GM19239 (cell line): ENCODE measurements around the gene BCAT1.
"Not testable (repeated sequence)": the region's sequence is repeated elsewhere in the genome, so short reads cannot be mapped to it uniquely, and the experiment has no call there.

Experiments used
- DNase-seq: peaks from one replicate; pipeline ENCODE4 v3.0.0; 2011; ENCODE audit warnings: low spot score; ENCODE audit not compliant: insufficient read length
- FAIRE-seq: peaks from 2 replicates; lab custom pipeline; 2011; peaks lifted over from hg19 to GRCh38; lab: Jason Lieb, UNC

Gene BCAT1

DNA sequence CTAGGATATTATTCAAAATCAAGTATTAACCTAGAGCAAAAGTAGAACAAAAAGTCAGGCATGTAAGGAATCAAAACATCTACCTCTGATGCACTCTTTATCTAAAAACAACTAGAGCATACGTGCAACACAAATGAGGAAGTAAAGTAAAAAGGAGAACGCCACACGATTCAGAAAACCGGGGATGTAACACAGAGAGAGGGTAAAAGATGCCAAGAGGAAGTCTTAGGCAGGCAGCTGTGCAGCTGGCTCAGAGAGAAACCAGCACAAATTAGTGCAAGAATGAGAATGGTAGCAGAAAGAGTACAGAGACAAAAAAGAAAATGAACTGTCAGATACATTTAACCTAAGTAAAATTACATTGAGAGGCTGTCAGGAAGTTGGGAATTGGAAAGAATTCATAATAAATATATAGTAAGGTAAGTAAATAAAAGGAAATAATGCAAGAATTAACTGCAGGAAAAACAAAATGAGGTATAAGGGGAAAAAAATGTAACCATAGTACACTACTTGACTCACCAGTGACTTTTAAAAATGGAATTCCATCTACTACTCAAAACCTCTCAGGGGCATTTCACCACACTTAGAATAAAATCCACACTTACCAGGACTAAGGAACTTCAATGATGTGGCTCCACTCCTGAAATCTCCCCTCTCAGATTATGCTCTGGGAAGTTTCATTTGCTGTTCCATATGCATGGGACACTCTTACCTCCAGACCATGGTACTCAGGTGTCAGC, 17.1 kb downstream of the BCAT1 start:
- FAIRE-seq (no peak), DNase-seq (no peak)

DNA sequence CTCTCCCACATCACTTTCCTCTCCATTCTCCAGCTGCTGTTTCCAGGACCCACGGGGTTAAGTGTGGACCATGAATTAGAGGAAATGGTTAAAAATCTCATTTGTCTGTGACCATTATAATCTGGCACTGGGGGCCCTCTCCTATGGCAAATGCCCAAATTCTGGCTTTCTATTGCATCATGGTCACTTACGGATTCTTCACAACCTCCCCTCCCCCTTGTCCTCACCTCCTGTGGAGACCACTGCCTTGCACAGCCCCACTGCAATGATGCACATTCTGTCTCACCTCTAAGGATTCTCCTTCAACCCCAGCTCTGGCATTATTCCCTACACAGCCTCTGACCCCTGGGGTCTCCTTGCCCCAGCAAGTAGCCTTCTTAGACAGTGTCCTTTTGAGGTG, 18.9 kb downstream of the BCAT1 start:
- DNase-seq, result no peak
- no peak for FAIRE-seq

DNA sequence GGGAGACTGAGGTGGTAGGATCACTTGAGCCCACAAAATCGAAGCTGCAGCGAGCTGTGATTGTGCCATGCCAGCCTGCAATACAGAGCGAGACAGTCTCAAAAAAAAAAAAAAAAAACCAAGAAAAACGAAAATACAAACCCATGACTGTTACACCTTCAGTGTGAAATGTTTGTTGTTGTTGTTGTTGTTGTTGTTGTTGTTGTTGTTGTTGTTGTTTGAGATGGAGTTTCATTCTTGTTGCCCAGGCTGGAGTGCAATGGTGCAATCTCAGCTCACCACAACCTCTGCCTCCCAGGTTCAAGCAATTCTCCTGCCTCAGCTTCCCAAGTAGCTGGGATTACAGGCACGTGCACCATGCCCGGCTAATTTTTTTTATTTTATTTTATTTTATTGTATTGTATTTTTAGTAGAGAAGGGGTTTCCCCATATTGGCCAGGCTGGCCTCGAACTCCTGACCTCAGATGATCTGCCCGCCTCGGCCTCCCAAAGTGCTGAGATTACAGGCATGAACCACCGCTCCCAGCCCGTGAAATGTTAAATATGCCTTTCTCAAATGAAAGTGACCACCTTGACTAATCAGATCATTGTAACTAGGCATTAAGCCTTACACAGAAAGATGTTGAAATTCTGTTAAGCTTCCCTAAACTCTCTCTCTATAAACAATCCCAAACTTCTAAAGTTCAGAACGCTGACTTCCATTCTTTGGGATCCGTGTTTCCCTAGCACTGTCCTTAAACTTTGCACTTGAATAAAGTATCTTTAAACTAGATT, 20.2 kb downstream of the BCAT1 start:
- not testable (repeated sequence) for FAIRE-seq, DNase-seq

DNA sequence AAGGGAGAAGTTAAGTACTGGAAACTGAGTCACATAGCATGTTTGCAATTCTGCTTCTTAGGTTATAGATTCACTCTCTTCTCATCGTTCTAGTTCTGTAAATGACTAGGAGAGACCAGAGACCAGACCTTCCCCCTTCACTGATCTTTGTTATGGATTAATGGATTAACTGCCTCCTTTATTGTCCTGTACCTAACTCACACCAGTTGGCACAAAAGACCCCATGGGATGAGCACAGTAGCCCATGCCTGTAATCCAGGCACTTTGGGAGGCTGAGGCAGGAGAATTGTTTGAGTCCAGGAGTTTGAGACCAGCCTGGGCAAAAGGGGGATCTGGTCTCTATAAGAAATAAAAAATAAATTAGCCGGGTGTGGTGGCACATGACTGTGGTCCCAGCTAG, 20.8 kb downstream of the BCAT1 start:
- FAIRE-seq (no peak), DNase-seq (no peak)

DNA sequence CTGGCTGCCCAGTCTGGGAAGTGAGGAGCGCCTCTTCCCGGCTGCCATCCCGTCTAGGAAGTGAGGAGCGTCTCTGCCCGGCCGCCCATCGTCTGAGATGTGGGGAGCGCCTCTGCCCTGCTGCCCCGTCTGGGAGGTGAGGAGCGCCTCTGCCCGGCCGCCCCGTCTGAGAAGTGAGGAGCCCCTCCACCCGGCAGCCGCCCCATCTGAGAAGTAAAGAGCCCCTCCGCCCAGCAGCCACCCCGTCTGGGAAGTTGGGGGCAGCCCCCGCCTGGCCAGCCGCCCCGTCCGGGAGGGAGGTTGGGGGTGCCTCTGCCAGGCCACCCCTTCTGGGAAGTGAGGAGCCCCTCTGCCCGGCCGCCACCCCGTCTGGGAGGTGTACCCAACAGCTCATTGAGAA, 22.8 kb downstream of the BCAT1 start:
- DNase-seq, FAIRE-seq: not testable (repeated sequence)

DNA sequence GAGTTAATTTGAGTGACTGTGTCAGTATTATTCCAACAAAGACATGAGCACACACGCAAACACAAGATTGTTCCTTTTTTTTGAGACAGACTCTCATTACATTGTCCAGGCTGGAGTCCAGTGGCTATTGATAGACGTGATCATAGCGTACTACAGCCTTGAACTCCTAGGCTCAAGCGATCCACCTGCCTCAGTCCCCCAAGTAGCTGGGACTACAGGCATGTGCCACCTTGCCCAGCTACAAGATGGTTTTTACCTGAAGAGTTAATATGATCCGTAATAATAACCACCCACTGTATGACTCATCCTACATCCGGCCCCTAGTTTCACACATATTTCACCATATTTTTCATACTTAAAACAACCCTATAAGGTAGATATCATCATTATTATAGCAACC, 26.8 kb downstream of the BCAT1 start:
- no peak for FAIRE-seq
- no peak for DNase-seq

DNA sequence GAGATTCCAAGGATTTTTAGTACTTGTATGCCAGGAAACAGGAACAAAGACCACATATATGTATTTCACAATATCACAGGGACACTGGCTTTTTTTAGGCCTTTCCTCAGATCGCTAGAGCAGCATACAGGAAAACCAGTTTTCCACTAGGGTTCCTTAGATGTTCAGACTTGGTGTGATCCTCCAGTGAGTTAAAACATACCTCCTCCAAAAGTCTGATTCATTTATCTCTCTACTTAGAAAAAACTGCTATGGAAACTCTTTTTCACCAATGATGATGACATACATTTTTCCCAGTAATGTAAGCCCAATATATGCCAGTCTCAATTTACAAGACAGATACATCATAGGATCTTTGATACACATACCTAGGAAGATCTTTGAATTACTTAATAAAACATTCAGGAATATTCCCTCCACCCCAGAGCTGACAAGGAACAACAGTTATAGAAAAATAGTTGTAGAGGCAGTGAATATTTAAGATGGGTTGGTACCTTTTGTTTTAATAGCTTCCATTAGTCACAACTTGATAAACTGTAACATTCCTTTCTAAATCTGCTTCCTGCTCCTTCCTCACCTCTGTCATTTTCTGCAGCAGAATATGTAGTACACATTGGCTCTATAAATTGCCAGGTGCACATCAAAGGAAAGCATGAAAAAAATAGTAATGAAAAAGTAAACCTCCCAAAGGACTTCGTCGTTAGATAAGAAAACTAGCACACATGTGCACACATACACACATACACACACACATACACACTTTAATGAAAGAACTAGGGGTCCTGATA, 27.5 kb downstream of the BCAT1 start:
- no peak for DNase-seq
- FAIRE-seq, result no peak

DNA sequence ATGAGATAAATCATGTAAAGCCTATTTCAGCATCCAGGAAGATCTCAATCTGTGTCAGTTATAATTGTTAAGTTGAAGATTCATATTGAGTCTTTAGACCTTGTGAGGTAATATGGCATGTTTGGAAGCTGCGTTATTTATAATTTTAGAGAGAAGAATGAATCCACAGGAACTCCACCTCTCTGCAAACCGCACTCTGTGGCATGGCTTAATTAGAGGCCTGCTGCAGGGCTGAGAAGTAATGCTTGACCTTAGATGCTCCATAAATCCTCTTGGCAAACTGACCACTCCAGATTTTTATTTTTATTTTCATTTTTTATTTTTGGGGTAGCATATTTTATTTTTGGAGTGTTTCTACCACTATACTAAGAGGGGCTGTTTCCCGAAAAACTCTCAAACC, 28.8 kb downstream of the BCAT1 start:
- no peak for DNase-seq
- FAIRE-seq, result no peak

DNA sequence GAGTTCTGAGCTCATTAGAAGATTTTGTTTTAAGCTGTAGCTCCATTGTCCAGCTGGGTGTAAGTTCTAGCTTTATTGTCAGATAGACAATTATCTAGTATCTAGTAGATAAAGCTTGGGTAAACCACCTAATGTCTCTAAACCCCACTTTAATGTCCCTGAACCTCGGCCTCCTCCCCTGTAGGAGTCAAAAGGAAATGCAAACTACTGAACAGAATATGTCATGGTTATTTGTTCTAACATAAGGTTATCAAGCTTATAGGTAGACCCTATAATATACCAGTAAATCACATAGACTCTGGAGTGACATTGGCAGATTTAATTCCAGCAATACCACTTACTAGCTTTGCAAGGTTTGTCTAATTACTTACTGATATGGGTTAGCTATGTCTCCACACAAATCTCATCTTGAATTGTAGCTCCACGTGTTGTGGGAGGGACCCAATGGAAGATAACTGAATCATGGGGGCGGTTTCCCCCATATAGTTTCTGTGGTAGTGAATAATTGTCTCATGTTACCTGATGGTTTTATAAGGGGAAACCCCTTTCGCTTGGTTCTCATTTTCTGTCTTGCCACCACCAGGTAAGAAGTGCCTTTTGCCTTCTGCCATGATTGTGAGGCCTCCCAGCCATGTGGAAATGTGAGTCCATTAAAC, 29.4 kb downstream of the BCAT1 start:
- FAIRE-seq (no peak), DNase-seq (no peak)

DNA sequence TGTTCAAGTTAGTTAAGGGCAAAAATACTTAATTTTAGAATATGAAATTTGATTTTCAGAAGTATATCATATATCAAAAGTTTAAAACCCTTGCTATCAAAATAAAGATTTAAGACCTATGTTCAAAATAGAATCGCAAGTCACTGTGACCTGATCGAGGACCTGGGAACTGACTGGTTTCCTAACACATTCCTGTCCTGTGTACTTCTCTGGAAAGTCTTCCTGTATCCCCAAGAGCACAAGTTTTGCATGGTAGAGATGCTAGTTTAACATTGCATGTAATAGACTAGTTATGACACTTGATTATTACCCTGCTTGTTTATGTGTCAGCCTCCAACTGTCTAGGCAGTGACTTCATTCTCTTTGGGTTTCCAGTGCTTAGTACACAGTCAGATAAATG, 30.3 kb downstream of the BCAT1 start:
- no peak for FAIRE-seq
- DNase-seq, result no peak

DNA sequence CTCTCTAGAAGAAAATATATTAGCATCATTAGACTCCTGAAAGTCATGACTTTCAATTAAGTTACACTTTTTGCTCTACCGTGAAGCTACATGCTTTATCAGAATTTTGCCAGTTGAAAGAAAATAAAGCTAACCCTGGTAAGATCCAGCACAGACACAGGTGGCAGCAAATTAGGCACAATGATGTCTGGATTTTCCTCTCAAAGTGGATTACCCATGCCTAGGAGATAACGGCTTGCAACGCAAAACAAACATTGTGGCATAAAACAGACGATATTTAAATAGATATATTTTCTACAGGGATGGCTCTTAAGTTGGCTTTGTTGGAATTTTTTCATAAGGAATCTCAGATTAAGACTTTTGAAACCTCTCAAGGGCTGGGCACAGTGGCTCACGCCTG, 33.4 kb downstream of the BCAT1 start:
- no peak for DNase-seq
- FAIRE-seq, result no peak

DNA sequence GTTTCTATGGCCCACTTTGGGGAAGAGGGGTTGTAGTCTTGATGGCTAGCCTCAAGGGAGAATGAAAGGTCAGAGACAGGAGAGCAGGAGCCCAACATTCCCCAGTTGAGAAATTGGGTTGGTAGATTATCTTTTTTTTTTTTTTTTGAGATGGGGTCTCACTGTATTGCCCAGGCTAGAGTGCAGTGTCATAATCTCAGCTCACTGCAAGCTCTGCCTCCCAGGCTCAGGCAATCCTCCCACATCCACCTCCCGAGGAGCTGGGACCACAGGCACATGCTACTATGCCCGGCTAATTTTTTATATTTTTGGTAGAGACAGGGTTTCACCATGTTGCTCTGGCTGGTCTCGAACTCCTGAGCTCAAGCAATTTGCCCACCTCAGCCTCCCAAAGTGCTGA, 34.9 kb downstream of the BCAT1 start:
- no peak for DNase-seq
- no peak for FAIRE-seq

DNA sequence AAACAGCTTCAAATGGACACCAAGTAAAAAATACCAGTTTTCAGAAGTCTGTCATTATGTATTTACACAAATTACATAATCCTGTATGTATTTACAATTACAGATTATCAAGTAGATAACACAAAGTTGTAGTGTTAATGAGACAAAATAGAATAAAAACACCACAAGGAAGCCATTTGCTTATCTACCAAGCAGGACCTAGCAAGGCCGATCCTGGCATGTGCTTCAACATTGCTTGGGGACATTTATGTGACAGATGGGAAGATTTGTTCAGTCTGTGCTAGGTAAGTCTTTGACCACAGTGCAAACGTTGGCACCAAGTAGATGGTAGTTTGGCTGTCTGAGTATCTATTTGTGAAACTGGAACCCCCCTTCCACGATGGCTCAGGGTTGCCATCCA, 35.8 kb downstream of the BCAT1 start:
- FAIRE-seq (no peak), DNase-seq (no peak)

DNA sequence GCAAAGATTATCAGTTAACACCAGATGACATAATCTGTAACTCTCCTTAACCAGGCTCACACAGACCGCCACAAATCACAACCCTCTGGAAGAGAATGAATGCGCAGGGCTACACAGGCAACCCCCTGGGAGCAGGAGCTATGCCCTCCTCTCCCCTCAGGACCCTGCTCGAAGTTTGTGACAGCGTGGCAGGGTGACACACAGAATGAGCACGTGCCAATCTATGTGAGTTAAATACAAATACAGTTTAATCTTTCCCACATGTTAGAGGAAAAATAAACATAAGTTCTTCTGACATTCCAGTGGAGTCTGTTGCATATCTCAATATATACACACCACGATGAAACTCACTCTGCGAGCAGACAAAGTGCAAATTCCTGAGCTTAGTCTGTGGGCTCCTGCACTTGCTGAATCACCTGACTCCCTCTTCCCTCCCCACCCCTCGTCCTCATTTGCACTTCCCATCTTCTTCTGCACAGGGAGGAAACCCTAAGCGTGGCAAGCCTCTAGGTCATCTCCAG, 37.6 kb downstream of the BCAT1 start:
- no peak for FAIRE-seq

DNA sequence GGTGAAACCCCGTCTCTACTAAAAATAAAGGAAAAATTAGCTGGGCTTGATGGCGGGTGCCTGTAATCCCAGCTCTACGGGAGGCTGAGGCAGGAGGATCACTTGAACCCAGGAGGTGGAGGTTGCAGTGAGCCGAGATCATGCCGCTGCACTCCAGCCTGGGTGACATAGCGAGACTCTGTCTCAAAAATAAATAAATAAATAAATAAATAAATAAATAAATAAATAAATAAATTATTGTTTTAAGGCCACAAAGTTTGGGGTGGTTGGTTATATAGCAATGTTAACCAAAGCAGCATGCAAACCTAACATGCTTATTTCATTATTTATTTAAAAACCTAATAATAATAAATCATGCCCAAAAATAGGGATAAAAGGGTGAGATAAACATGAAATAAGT, 38.7 kb downstream of the BCAT1 start:
- not testable (repeated sequence) for FAIRE-seq, DNase-seq

More for the DNA sequence above, 37.6 kb downstream of the BCAT1 start:
- no peak for DNase-seq

DNA sequence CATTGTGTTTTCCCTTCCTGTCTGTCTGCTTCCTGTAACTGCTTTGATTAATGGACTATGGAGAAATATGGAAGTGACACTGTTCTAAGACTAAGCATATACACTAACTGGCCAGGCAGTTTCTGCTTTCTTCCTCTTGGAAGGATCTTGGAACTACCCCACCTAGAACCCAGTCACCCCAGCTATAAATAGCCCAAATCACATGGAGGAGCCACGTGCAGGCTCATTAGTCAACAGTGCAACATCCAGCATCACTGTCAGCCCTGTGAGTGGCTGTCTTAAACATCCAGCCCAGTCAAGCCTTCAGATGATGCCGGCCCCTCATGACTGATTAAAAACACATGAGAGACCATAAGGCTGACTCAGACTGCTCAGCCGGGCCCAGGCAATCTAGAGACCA, 39.2 kb downstream of the BCAT1 start:
- DNase-seq, result no peak
- FAIRE-seq, result no peak

DNA sequence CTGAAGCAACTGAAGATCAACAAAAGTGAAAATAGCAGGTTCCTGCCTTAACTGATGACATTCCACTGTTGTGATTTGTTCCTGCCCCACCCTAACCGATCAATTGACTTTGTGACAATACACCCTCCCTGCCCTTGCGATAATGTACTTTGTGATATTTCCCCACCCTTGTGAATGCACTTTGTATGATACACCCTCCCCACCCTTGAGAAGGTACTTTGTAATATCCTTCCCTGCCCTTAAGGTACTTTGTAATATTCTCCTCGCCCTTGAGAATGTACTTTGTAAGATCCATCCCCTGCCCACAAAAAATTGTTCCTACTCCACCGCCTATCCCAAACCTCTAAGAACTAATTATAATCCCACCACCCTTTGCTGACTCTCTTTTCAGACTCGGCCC, 41.4 kb downstream of the BCAT1 start:
- DNase-seq (no peak), FAIRE-seq (no peak)

DNA sequence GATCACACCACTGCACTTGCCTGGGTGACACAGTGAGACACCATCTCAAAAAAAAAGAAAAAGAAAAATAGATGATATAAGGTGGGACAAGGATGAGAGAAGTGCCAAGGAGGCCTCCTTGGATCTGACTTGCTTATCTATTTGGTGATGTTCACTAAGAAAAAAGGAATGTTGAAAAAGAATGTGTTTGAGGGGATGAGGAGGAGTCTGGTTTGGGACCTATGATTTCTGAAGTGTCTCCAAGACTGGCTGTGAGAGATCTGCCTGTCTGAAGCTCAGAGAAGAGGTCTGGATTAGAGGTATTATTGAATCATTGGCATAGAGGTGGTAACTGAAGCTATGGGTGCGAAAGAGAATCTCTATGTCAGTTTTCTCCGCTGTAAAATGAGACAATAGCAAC, 42.8 kb downstream of the BCAT1 start:
- FAIRE-seq (no peak), DNase-seq (no peak)

DNA sequence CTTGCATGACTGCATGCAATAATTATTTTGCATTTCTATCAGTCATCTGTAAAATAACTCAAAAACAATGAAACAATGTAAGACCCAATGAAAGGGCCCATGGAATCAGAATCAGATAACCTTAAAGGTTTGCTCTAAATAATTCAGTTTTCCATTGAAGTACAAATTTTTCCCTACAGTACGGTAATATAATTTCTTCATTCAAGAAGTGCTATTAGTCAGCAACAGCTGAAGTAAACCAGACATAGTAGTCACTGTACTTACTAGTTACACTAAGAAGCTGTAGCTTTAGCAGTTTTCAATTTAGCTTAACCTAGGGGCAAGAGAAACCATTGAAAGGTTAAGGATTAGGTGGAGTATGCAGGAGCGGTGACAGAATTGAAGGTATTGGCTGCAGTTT, 43.5 kb downstream of the BCAT1 start:
- DNase-seq, result no peak
- no peak for FAIRE-seq

DNA sequence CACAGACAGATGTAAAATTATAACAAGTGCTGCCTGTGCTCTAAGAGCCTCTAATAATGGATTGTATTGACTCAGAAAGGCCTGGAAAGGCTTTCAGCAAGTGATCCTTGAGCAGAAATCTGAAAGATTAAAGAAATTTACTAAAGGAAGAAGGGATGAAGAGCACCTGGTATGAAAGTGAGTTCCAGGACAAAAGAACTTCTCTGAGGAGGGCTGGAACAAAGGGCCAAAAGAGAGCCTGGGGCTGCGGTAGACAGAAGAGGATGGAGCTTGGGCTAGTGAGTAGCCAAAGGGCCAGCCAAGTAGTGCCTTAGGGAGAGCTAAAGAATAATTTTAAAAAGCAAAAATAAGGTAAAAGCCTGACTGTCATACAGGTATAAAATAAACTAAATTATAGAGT, 44.0 kb downstream of the BCAT1 start:
- DNase-seq, result no peak
- FAIRE-seq, result no peak
